Astrocyte (in vitro differentiated cells and primary cell): ENCODE data around the gene KLLN. TPM values are rescaled to one million over a fixed set of nuclear protein-coding genes. Genes with fewer than 3 reads are reported as not detected.
A peak's percentile ranks its signal among the peaks of the same experiment; 100 is the strongest.

Experiments
- DNase-seq: peaks from one replicate; pipeline ENCODE4 v3.0.0-alpha.2; 2010; ENCODE audit warnings: low read depth
- FAIRE-seq: peaks from 2 replicates; lab custom pipeline; 2011; peaks lifted over from hg19 to GRCh38; lab: Jason Lieb, UNC
- H2AFZ ChIP-seq: 2 replicates; pipeline ENCODE4 v1.6.0; 2012; ENCODE audit warnings: low read depth, low read length, inconsistent platforms
- H3K27ac ChIP-seq: 2 replicates; pipeline ENCODE4 v1.5.1; 2011; ENCODE audit warnings: low read depth, low read length, inconsistent platforms
- H3K27me3 ChIP-seq: 2 replicates; pipeline ENCODE4 v1.6.0; 2011; ENCODE audit warnings: low read length, inconsistent platforms; ENCODE audit not compliant: insufficient read depth
- H3K36me3 ChIP-seq: 2 replicates; pipeline ENCODE4 v1.5.1; 2011; ENCODE audit warnings: low read length, inconsistent platforms; ENCODE audit not compliant: insufficient read depth
- H3K4me1 ChIP-seq: 2 replicates; pipeline ENCODE4 v1.5.1; 2011; ENCODE audit warnings: low read length, inconsistent platforms; ENCODE audit not compliant: insufficient read depth
- H3K4me2 ChIP-seq: 2 replicates; pipeline ENCODE4 v1.6.0; 2012; ENCODE audit warnings: low read length, inconsistent platforms
- H3K4me3 ChIP-seq: 2 replicates; pipeline ENCODE4 v1.5.1; 2011; ENCODE audit warnings: low read depth, mild to moderate bottlenecking, low read length, inconsistent platforms; ENCODE audit not compliant: insufficient read depth
- H3K79me2 ChIP-seq: 2 replicates; pipeline ENCODE4 v1.6.0; 2012; ENCODE audit warnings: mild to moderate bottlenecking, low read length, inconsistent platforms; ENCODE audit not compliant: insufficient read depth
- H3K9ac ChIP-seq: 2 replicates; pipeline ENCODE4 v1.6.0; 2012; ENCODE audit warnings: mild to moderate bottlenecking, low read length, inconsistent platforms
- H3K9me3 ChIP-seq: 2 replicates; pipeline ENCODE4 v1.5.1; 2012; ENCODE audit warnings: low read depth, mild to moderate bottlenecking, low read length, inconsistent platforms; ENCODE audit not compliant: insufficient read depth
- H4K20me1 ChIP-seq: 2 replicates; pipeline ENCODE4 v1.6.0; 2012; ENCODE audit warnings: low read length, inconsistent platforms; ENCODE audit not compliant: insufficient read depth
- H3K27ac Mint-ChIP-seq: one replicate; pipeline ENCODE4 v1.8.0; 2021; ENCODE audit warnings: mild to moderate bottlenecking, mixed read lengths; ENCODE audit not compliant: unreplicated experiment
- H3K27me3 Mint-ChIP-seq: one replicate; pipeline ENCODE4 v1.8.0; 2021; ENCODE audit warnings: low read depth, mixed read lengths; ENCODE audit not compliant: unreplicated experiment
- H3K36me3 Mint-ChIP-seq: one replicate; pipeline ENCODE4 v1.8.0; 2021; ENCODE audit warnings: low read depth, mixed read lengths; ENCODE audit not compliant: unreplicated experiment
- H3K4me1 Mint-ChIP-seq: one replicate; pipeline ENCODE4 v1.8.0; 2021; ENCODE audit warnings: low read depth, mixed read lengths; ENCODE audit not compliant: unreplicated experiment
- H3K4me3 Mint-ChIP-seq: one replicate; pipeline ENCODE4 v1.8.0; 2021; ENCODE audit warnings: mild to moderate bottlenecking, moderate library complexity, mixed read lengths; ENCODE audit not compliant: unreplicated experiment
- H3K9me3 Mint-ChIP-seq: one replicate; pipeline ENCODE4 v1.8.0; 2021; ENCODE audit warnings: mild to moderate bottlenecking, mixed read lengths; ENCODE audit not compliant: unreplicated experiment
- CTCF ChIP-seq: IDR thresholded peaks from 2 replicates; pipeline ENCODE4 v1.5.1; 2011; ENCODE audit warnings: low read depth, mild to moderate bottlenecking, inconsistent platforms, low read length, moderate library complexity; ENCODE audit not compliant: insufficient read depth
- EZH2 ChIP-seq: IDR thresholded peaks from 2 replicates; pipeline ENCODE4 v1.6.1; 2012; ENCODE audit warnings: mild to moderate bottlenecking, low read length, inconsistent platforms; ENCODE audit not compliant: insufficient read depth
- total RNA-seq: library from RNA; stranded (reverse); gene quantifications from 2 replicates; pipeline ENCODE4 v1.2.1, GENCODE V29; 2021

KLLN gene
- total RNA-seq, 1 donor from 2014 or later = 1.5 TPM

- FAIRE-seq (peak; percentile 5), DNase-seq (peak; percentile 69)
- H3K4me1 Mint-ChIP-seq = peaks cover 23% of the 10 kb centered on the region
- peak within 1 kb of the TSS; percentile 87 for H3K27ac ChIP-seq
- H3K27ac Mint-ChIP-seq = peak within 1 kb of the TSS; percentile 97
- peaks cover 52% of the 10 kb centered on the region for H3K79me2 ChIP-seq
- H3K27me3 ChIP-seq = no peaks in the 10 kb centered on the region
- peaks cover 26% of the 10 kb centered on the region for H4K20me1 ChIP-seq
- peaks cover 10% of the 10 kb centered on the region for H3K4me1 ChIP-seq
- no peaks in the 10 kb centered on the region for H3K27me3 Mint-ChIP-seq
- H3K36me3 Mint-ChIP-seq = peaks cover 3% of the 10 kb centered on the region
- H3K4me3 Mint-ChIP-seq = peak within 1 kb of the TSS; percentile 98
- H2AFZ ChIP-seq = peak within 1 kb of the TSS; percentile 96
- H3K9me3 ChIP-seq = no peaks in the 10 kb centered on the region
- TF ChIP-seq EZH2 (no peak), CTCF (no peak)
- peak within 1 kb of the TSS; percentile 96 for H3K4me3 ChIP-seq
- peak within 1 kb of the TSS; percentile 98 for H3K4me2 ChIP-seq
- no peaks in the 10 kb centered on the region for H3K36me3 ChIP-seq
- H3K9me3 Mint-ChIP-seq = no peaks in the 10 kb centered on the region
- H3K9ac ChIP-seq = peak within 1 kb of the TSS; percentile 92
Measured at GRCh38 chr10:87817609-87818504, 45.5 kb downstream of the KLLN start, which contains the start of gene ATAD1. ATAD1 (minus strand) TSS chr10:87818226; CDS start chr10:87814599, 3,627 bp downstream.

- Mint-ChIP-seq H3K4me3 (peak overlapping the region; percentile 98), H3K4me1 (peaks cover 23% of the 10 kb centered on the region), H3K27me3 (no peaks in the 10 kb centered on the region), H3K27ac (peak overlapping the region; percentile 97), H3K9me3 (no peaks in the 10 kb centered on the region), H3K36me3 (peaks cover 3% of the 10 kb centered on the region)
- Histone ChIP-seq H3K4me3 (peak overlapping the region; percentile 96), H3K4me1 (peaks cover 10% of the 10 kb centered on the region), H3K4me2 (peak overlapping the region; percentile 98), H3K27ac (peak overlapping the region; percentile 87), H3K79me2 (peaks cover 60% of the 10 kb centered on the region), H3K9me3 (no peaks in the 10 kb centered on the region), H4K20me1 (peaks cover 29% of the 10 kb centered on the region), H3K9ac (peak overlapping the region; percentile 92), H3K36me3 (no peaks in the 10 kb centered on the region), H3K27me3 (no peaks in the 10 kb centered on the region), H2AFZ (peak overlapping the region; percentile 96)
- DNase-seq (no peak), FAIRE-seq (peak; percentile 34)
- TF ChIP-seq CTCF (no peak), EZH2 (no peak)
Measured at GRCh38 chr10:87816898-87817608, 46.3 kb downstream of the KLLN start.
